Activated naive CD4-positive, alpha-beta T cell treated with anti-CD3 and anti-CD28 coated beads for 36 hours (primary cell): Measurements from ENCODE around the gene SNUPN. TPM values are rescaled to one million over a fixed set of nuclear protein-coding genes. Genes with fewer than 3 reads are reported as not detected.
"Not testable (repeated sequence)": the region's sequence is repeated elsewhere in the genome, so short reads cannot be mapped to it uniquely, and the experiment has no call there.

Experiments used
- CTCF ChIA-PET: fragments of 350-600 bp; sonication (Branson Sonifier 250); formaldehyde crosslinking; loops from one replicate; lab custom pipeline; 2021; ENCODE audit warnings: antibody characterized with exemption; lab: Charles Lee
- DNase-seq: peaks from one replicate; pipeline ENCODE4 v3.0.0-alpha.2; 2020
- H3K27ac Mint-ChIP-seq: one replicate; pipeline ENCODE4 v1.8.0; 2021; ENCODE audit warnings: mild to moderate bottlenecking, mixed read lengths
- H3K27me3 Mint-ChIP-seq: one replicate; pipeline ENCODE4 v1.8.0; 2021; ENCODE audit warnings: low read depth, mixed read lengths
- H3K36me3 Mint-ChIP-seq: one replicate; pipeline ENCODE4 v1.8.0; 2021; ENCODE audit warnings: low read depth, mixed read lengths
- H3K4me1 Mint-ChIP-seq: one replicate; pipeline ENCODE4 v1.8.0; 2021; ENCODE audit warnings: low read depth, mixed read lengths
- H3K4me3 Mint-ChIP-seq: one replicate; pipeline ENCODE4 v1.8.0; 2021; ENCODE audit warnings: mild to moderate bottlenecking, moderate library complexity, mixed read lengths
- H3K9me3 Mint-ChIP-seq: one replicate; pipeline ENCODE4 v1.8.0; 2021; ENCODE audit warnings: mixed read lengths
- intact Hi-C: fragments of 100-400 bp; cut with micrococcal nuclease; formaldehyde crosslinking; loops from one replicate; pipeline ENCODE4 v1.15.1; 2023
- total RNA-seq, 2 experiments: library from RNA; stranded (reverse); gene quantifications; one replicate each; pipeline ENCODE4 v1.2.3, GENCODE V29; 2021

Gene SNUPN
- total RNA-seq, 2 experiments from 2014 or later, result 28.5 to 33.1 TPM

- Mint-ChIP-seq H3K4me1 (peaks cover 43% of the 10 kb centered on the region), H3K27me3 (no peaks in the 10 kb centered on the region), H3K36me3 (peaks cover 53% of the 10 kb centered on the region), H3K4me3 (no peak overlapping the region), H3K27ac (peak overlapping the region; percentile 79), H3K9me3 (no peaks in the 10 kb centered on the region)
- intact Hi-C loops, result loop anchor here (1.0 kb wide), 1 partner anchor 18 kb away; the partner anchor contains the start of gene SNUPN
- CTCF ChIA-PET, result interaction anchor here (1.6 to 2.1 kb wide), 2 partner anchors 9 to 64 kb away, joined by 3 to 10 read pairs; no protein-coding TSS in a partner anchor
- DNase-seq, result peak; percentile 40
Observed at GRCh38 chr15:75606711-75607699, 18.5 kb downstream of the SNUPN start.

- DNase-seq, result no peak
- Mint-ChIP-seq H3K36me3 (peaks cover 58% of the 10 kb centered on the region), H3K4me1 (peaks cover 43% of the 10 kb centered on the region), H3K27me3 (no peaks in the 10 kb centered on the region), H3K9me3 (no peaks in the 10 kb centered on the region), H3K27ac (peak overlapping the region; percentile 79), H3K4me3 (no peak overlapping the region)
- intact Hi-C loops, result no loop called here
- CTCF ChIA-PET, result interaction anchor here (2.1 kb wide), 1 partner anchor 8 kb away, joined by 10 read pairs; no protein-coding TSS in a partner anchor
Observed at GRCh38 chr15:75606026-75606425, 19.5 kb downstream of the SNUPN start.

- H3K36me3 Mint-ChIP-seq, result peaks cover 49% of the 10 kb centered on the region
- no peaks in the 10 kb centered on the region for H3K27me3 Mint-ChIP-seq
- H3K9me3 Mint-ChIP-seq, result no peaks in the 10 kb centered on the region
- DNase-seq, result no peak
- no peak overlapping the region for H3K4me3 Mint-ChIP-seq
- CTCF ChIA-PET, result interaction anchor here (1.2 kb wide), 1 partner anchor 85 kb away, joined by 4 read pairs; no protein-coding TSS in a partner anchor
- no peak overlapping the region for H3K27ac Mint-ChIP-seq
- peaks cover 18% of the 10 kb centered on the region for H3K4me1 Mint-ChIP-seq
- intact Hi-C loops, result no loop called here
Observed at GRCh38 chr15:75599401-75599800, 26.1 kb downstream of the SNUPN start.

- Mint-ChIP-seq H3K27ac (no peak overlapping the region), H3K9me3 (no peaks in the 10 kb centered on the region), H3K27me3 (no peaks in the 10 kb centered on the region), H3K36me3 (peaks cover 51% of the 10 kb centered on the region), H3K4me3 (no peak overlapping the region), H3K4me1 (peaks cover 16% of the 10 kb centered on the region)
- CTCF ChIA-PET, result interaction anchor here (0.6 to 2.8 kb wide), 5 partner anchors 9 to 84 kb away, joined by 3 to 10 read pairs (median 5); no protein-coding TSS in a partner anchor
- intact Hi-C loops, result no loop called here
- no peak for DNase-seq
Observed at GRCh38 chr15:75598361-75598760, 27.2 kb downstream of the SNUPN start.

GRCh38 chr15:75597667-75598341, 27.7 kb downstream of the SNUPN start:
- H3K4me1 Mint-ChIP-seq, result peaks cover 16% of the 10 kb centered on the region
- H3K9me3 Mint-ChIP-seq, result no peaks in the 10 kb centered on the region
- peak; percentile 69 for DNase-seq
- intact Hi-C loops, result loop anchor here (1.0 kb wide), 1 partner anchor 43 kb away; no protein-coding TSS in a partner anchor
- no peaks in the 10 kb centered on the region for H3K27me3 Mint-ChIP-seq
- H3K27ac Mint-ChIP-seq, result no peak overlapping the region
- no peak overlapping the region for H3K4me3 Mint-ChIP-seq
- H3K36me3 Mint-ChIP-seq, result peaks cover 51% of the 10 kb centered on the region
- CTCF ChIA-PET, result interaction anchor here (0.6 to 2.8 kb wide), 7 partner anchors 9 to 44 kb away, joined by 3 to 10 read pairs (median 5); no protein-coding TSS in a partner anchor

- H3K4me1 Mint-ChIP-seq, result peaks cover 16% of the 10 kb centered on the region
- no peak overlapping the region for H3K27ac Mint-ChIP-seq
- H3K4me3 Mint-ChIP-seq, result no peak overlapping the region
- intact Hi-C loops, result loop anchor here (1.0 kb wide), 1 partner anchor 44 kb away; no protein-coding TSS in a partner anchor
- no peaks in the 10 kb centered on the region for H3K27me3 Mint-ChIP-seq
- no peak for DNase-seq
- no peaks in the 10 kb centered on the region for H3K9me3 Mint-ChIP-seq
- H3K36me3 Mint-ChIP-seq, result peaks cover 49% of the 10 kb centered on the region
- CTCF ChIA-PET, result interaction anchor here (1.1 to 2.8 kb wide), 5 partner anchors 10 to 45 kb away, joined by 5 to 10 read pairs (median 7); no protein-coding TSS in a partner anchor
Observed at GRCh38 chr15:75596703-75597345, 28.7 kb downstream of the SNUPN start.

GRCh38 chr15:75594276-75594675, 31.2 kb downstream of the SNUPN start:
- no peaks in the 10 kb centered on the region for H3K9me3 Mint-ChIP-seq
- H3K36me3 Mint-ChIP-seq, result peaks cover 37% of the 10 kb centered on the region
- H3K4me3 Mint-ChIP-seq, result no peak overlapping the region
- H3K27ac Mint-ChIP-seq, result no peak overlapping the region
- H3K27me3 Mint-ChIP-seq, result no peaks in the 10 kb centered on the region
- DNase-seq, result no peak
- intact Hi-C loops, result no loop called here
- peaks cover 23% of the 10 kb centered on the region for H3K4me1 Mint-ChIP-seq
- CTCF ChIA-PET, result interaction anchor here (1.2 kb wide), 1 partner anchor 15 kb away, joined by 3 read pairs; the partner anchor contains the start of gene PTPN9

- Mint-ChIP-seq H3K4me1 (peaks cover 13% of the 10 kb centered on the region), H3K27ac (no peak overlapping the region), H3K4me3 (no peak overlapping the region), H3K27me3 (no peaks in the 10 kb centered on the region), H3K9me3 (no peaks in the 10 kb centered on the region), H3K36me3 (peaks cover 33% of the 10 kb centered on the region)
- intact Hi-C loops, result no loop called here
- CTCF ChIA-PET, result interaction anchor here (0.5 to 1.2 kb wide), 3 partner anchors 13 to 55 kb away, joined by 3 to 4 read pairs (median 3); partner anchors contain the start of gene IMP3
- DNase-seq, result no peak
Observed at GRCh38 chr15:75591655-75592364, 33.7 kb downstream of the SNUPN start.

GRCh38 chr15:75590239-75590638, 35.3 kb downstream of the SNUPN start:
- Mint-ChIP-seq H3K27ac (no peak overlapping the region), H3K36me3 (peaks cover 30% of the 10 kb centered on the region), H3K9me3 (no peaks in the 10 kb centered on the region), H3K4me3 (no peak overlapping the region), H3K27me3 (no peaks in the 10 kb centered on the region), H3K4me1 (peaks cover 13% of the 10 kb centered on the region)
- intact Hi-C loops, result no loop called here
- no peak for DNase-seq
- CTCF ChIA-PET, result no interaction called here

- Mint-ChIP-seq H3K4me3 (no peak overlapping the region), H3K9me3 (no peaks in the 10 kb centered on the region), H3K27me3 (no peaks in the 10 kb centered on the region), H3K4me1 (peaks cover 13% of the 10 kb centered on the region), H3K36me3 (peaks cover 23% of the 10 kb centered on the region), H3K27ac (no peak overlapping the region)
- DNase-seq, result no peak
- intact Hi-C loops, result no loop called here
- CTCF ChIA-PET, result no interaction called here
Observed at GRCh38 chr15:75589071-75589470, 36.5 kb downstream of the SNUPN start.

- H3K4me1 Mint-ChIP-seq, result peaks cover 13% of the 10 kb centered on the region
- H3K4me3 Mint-ChIP-seq, H3K27me3 Mint-ChIP-seq, H3K9me3 Mint-ChIP-seq, DNase-seq, intact Hi-C loops, CTCF ChIA-PET, H3K27ac Mint-ChIP-seq: not testable (repeated sequence)
- H3K36me3 Mint-ChIP-seq, result peaks cover 17% of the 10 kb centered on the region
Observed at GRCh38 chr15:75586422-75586821, 39.1 kb downstream of the SNUPN start.
